Right renal cortex interstitium (tissue), 3 donors: ENCODE data around the gene RCE1. TPM values are rescaled to one million over a fixed set of nuclear protein-coding genes. Genes with fewer than 3 reads are reported as not detected.

Experiments
- DNase-seq, 3 donors: peaks; one replicate each; pipeline ENCODE4 v3.0.0-alpha.2; 2013; ENCODE audit warnings: low read depth in 3 of 3, low spot score in 2 of 3
- polyA plus RNA-seq, 3 donors: library from polyadenylated mRNA; unstranded; fragments of 120-200 nt; gene quantifications; one replicate each; pipeline ENCODE4 v1.2.1, GENCODE V29; 2013; ENCODE audit not compliant: insufficient read length in 3 of 3

RCE1 gene
- polyA plus RNA-seq, 3 donors, result 16.7 to 23.2 (median 20.0) TPM

DNA sequence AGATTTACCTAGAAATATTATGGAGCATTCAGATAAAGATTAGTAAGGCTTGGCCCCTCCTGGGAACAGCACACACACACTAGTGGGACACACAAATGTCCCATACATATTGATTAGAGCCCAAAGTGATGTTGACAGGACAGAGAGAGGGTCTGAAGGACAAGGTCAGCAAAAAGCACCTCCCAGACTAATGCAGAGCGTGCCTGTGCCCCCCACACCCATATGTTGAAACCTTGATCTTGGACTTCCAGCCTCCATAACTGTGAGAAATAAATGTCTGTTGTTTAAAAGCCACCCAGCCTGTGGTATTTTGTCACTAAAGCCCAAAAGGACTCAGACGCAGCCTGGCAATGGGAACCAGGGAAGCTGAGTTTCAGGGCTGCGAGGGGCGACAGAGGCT lies 41.2 kb downstream of the RCE1 start:
- no peak for DNase-seq

DNA sequence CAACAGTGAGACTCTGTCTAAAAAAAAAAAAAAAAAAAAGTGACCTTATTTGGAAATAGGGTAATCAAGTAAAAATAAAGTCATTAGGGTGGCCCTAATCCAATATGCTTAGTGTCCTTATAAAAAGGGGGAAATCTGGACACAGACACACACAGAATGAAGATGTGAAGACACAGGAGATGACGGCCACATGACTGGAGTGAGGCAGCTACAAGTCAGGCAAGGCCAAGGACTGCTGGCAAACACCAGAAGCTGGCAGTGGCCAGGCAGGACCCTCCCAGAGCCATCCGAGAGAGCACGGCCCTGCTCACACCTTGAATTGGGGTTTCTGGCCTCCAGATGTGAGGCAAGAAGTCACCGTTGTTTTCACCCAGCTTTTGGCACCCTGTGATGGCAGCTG lies 42.2 kb downstream of the RCE1 start:
- DNase-seq, result no peak

DNA sequence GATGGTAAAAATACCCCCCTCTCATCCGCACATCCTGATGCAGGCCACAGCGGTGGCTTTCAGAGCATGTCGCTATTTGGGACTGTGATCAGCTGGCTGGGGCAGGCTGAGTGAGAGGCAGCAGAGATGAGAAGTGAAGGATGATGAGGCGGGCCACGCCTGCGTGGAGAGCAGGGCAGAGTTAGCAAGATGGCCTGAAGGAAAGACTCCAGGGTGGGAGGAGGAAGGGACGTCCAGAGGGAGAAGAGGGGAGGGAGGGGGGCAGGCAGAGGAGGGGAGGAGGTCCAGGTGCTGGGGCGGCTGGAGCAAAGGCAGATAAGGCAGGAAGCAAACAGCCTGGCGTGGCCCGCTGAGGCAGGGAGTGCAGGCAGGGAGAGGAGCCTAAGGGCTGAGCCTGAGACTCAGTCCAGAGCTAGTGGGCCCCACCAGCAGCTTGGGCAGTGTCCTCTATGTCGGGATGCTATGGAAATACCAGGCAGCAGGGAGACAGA lies 42.8 kb downstream of the RCE1 start:
- no peak for DNase-seq

DNA sequence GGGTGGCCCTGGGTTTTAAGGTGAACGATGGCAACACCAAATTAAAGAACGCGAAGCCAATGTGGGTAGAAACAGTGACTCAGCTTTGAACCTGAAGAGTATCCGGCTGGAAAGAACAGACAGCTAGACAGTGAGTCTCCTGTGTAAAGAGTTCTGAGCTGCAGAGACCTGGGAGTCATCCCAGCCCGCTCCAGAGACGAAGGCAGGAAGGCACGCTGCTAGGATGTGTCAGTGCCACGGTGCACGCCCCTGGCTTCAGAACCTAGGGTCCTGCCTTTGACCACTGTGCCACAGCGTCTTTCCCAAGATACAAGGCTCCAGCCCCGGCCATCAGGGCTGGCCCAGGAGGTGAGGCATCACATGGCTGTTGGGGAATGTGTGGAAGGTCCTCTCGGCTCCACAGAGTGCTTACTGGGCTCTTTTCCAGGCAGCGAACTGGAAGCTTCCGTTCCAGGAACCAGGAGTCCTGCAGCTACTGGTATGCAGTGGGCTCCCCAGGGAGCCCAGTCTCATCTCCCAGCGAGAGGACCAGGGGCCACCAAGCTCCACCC lies 43.5 kb downstream of the RCE1 start:
- DNase-seq, result no peak

DNA sequence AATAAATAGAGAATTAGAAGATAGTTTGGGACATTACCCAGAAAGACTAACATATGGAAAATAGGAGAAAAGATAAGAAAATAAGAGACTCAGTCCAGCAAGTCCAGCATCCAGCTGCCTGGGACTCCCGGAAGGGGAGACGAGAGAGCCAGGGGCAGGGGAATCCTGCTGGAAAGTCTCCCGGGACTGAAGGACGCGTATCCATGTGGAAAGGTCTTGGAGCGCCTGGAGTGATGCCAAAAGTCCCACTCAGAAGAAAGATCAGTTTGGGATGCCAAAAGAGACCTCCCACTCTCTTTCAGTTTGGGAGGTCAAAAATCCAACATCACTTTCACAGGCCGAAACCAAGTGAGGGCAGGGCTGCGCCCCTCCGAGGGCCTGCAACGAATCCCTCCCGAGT lies 44.3 kb downstream of the RCE1 start:
- no peak for DNase-seq

DNA sequence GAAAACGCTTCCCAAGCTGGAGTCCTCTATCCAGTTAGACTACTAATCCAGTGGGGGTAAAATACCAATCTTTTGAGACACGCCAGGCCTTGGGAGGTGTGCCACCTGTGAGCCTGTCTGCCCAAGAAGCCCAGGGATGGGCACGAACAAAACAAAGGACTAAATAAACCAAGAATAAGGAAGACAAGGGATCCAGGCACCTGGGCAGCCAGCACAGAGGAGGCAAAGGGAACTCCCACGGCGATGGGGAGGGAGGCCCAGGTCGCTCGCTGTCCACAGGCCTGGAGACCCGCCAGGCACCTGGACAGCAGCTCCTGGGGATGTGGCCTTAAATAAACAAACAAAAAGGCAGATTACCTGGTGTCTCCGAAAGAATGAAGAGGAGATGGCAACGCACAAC lies 45.0 kb downstream of the RCE1 start:
- DNase-seq, result no peak

DNA sequence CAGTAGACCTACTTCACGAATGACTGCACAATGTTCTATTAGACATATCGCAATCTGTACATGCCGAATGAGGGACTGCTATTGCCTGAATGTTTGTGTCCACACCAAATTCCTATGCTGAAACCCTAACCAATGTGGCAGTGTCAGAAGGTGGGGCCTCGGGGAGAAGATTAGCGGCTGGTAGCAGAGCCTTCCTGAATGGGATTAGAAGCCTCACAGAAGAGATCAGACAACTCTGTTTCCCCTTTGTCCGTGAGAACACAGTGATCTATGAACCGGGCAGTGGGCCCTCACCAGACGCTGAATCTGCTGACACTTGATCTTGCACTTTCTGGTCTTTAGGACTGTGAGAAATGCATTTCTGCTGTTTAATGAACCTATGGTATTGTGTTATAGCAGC lies 46.7 kb downstream of the RCE1 start:
- DNase-seq, result no peak

DNA sequence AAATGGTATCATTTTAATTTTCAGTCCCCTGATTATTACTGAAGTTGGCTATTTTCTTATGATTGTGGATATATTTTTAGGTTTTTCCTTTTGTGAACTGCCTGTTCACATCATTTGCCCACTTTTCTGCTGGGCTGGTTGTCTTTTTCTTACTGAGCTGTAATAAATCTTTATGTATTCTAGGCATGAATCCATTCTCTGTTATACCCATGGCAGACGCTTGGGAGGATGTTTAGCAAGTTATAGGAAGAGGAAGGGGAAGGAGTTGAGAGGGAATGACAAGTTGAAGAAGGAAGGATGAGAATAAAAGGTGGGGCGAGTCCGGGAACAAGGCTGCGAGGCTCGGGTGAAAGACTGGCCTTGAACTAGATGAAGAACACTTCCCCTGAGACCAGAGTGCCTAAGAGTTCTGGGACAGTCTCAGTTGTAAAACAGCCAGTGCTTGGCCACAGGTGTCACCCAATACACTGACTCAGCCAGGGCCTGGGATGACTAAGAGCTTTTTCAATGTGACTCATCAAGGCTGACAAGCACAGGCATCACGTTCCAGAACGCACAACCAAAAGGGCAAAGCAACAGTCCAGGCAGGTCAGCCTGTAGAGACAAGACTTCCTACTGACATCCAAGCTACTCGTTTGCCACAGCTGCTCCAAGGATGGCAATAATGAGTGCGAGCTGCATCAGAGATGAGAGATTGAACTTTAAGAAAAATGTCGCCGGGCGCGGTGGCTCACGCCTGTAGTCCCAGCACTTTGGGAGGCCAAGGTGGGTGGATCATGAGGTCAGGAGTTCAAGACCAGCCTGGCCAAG lies 48.8 kb downstream of the RCE1 start:
- no peak for DNase-seq

DNA sequence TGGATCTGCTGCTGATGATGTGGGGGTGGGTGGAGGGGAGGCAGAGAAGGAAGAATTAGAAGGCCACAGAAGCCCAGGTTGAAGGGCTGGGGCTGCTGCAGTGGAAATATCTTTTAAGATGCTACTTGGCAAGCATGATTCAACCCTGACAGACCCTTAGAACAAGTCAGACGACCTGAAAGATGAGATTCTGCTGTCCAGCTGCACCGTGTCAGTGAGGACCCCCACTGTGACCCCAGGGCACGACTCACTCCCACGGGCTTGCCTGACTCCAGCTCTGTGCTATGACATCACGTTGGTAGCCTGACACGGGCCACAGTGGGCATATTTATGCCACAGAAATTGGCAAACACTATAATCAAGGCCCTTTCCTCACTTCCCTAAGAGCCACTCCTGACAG lies 49.7 kb downstream of the RCE1 start:
- no peak for DNase-seq

DNA sequence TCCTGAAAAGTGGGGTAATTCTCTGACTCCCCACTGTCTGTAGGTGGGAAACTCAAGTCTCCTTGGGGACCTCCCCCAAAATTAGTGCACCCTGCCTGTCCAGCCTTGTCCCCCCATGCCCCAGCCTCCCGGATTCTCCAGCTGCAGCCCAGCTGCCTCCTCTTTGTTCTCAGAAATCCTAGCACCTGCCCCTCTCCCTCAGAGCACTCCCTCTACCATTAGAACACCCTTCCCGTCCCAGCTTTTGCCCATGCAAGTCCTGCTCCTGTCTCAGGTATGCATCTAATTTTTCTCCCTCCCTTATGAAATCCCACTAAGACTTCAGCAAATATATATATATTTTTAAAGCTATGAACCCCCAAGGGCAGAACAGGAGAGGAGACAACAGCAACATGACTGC lies 50.9 kb downstream of the RCE1 start:
- no peak for DNase-seq

Other genes starting within 250 kb of the RCE1 start
- 10 to 100 TPM; 53.8 to 60.4 (median 54.6) TPM for gene RBM14, start 226.8 kb upstream of the RCE1 start, polyA plus RNA-seq
- 100 to 1,000 TPM; 268 to 292 (median 286) TPM for gene RBM4, start 204.7 kb upstream of the RCE1 start, polyA plus RNA-seq
- gene RBM4B, start 165.6 kb upstream of the RCE1 start, polyA plus RNA-seq, result 10 to 100 TPM; 66.8 to 68.8 (median 66.8) TPM
- gene SPTBN2, start 114.2 kb upstream of the RCE1 start, polyA plus RNA-seq, result 10 to 100 TPM; 51.2 to 65.8 (median 52.4) TPM
- 10 to 100 TPM; 11.7 to 13.3 (median 13.2) TPM for gene LRFN4, start 13.6 kb downstream of the RCE1 start, polyA plus RNA-seq
- gene PC, start 114.9 kb downstream of the RCE1 start, polyA plus RNA-seq, result 10 to 100 TPM; 36.3 to 51.2 (median 45.4) TPM
- gene C11orf86, start 131.9 kb downstream of the RCE1 start, polyA plus RNA-seq, result not detected
- under 1 TPM; 0.14 to 0.21 (median 0.19) TPM for gene SYT12, start 179.7 kb downstream of the RCE1 start, polyA plus RNA-seq
- 1 to 10 TPM; 6.1 to 8.8 (median 6.2) TPM for gene RHOD, start 213.4 kb downstream of the RCE1 start, polyA plus RNA-seq